NCI-H446 (cell line): ENCODE data around the gene ACBD6.
A peak's percentile ranks its signal among the peaks of the same experiment; 100 is the strongest.
"Not testable (repeated sequence)": the region's sequence is repeated elsewhere in the genome, so short reads cannot be mapped to it uniquely, and the experiment has no call there.

Experiments used
- DNase-seq, 2 experiments: peaks; one replicate each; lab custom pipeline; 2025; lab: John Stamatoyannopoulos, UW

The ACBD6 gene

DNA sequence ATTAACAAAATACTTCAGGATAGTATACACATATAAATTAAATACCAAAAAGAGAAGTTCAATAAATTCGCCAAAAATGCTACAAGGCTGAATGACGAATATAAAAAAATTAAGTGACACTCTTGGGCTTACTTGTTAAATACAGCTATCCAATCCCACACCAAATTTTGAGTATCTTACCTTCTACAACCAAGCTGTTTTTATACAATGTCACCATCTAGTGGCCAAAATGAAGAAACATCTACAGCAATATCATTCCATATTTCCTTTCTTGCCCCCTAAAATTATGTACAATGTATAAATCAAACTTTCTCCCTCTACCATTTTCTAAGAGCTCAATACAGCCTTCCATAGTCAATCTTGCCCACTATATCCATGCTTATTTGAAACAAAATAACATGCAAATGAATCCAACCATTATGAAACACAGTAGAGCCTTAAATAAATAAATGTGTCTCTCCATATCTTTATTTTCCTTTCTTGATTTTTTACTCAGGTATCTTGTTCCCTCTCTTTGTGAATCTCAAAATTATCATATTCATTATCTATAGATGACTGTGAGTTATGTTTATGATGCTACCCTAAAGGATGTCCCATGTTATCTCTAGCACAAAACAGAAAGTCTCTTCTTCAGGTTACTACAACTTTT, 86.3 kb downstream of the ACBD6 start:
- DNase-seq, result peak; percentile 34 to 70

DNA sequence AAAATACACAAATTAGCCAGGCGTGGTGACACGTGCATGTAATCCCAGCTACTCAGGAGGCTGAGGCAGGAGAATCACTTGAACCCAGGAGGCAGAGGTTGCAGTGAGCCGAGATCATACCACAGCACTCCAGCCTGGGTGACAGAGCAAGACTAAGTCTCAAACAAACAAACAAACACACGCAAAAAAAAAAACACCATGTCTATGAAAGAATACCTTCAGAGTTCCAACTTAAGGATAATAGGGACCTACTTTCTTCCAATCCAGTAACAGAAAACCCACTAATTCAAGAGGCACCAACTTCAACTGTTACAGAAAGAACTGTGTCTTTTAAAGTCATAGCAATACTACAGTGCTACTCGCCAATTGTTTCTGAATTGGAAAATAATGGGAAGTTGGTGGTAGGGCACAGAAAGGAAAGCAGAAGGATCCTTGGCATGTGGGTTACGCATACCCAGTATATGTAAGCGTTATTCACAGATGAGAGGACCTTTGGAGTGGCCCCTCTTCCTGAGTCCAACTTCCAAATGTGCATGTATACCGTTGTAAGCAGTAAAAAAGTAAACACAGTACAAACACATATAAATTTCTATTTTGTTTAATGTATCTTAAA, 87.0 kb downstream of the ACBD6 start:
- no peak for DNase-seq

DNA sequence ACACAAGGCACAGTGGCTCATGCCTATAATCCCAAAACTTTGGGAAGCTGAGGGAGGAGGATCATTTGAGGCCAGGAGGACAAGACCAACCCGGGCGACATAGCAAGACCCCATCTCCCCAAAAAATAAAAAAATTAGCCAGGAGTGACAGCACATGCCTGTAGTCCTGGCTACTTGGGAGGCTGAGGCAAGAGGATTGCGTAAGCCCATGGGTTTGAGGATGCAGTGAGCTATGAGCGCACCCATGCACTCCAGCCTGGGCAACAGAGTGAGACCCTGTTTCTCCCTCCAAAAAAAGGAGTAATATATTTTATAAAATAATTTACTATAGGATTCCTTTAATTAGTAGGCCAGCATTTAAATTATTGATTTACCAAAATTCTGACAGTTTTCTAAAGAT, 89.8 kb downstream of the ACBD6 start:
- DNase-seq, result no peak

DNA sequence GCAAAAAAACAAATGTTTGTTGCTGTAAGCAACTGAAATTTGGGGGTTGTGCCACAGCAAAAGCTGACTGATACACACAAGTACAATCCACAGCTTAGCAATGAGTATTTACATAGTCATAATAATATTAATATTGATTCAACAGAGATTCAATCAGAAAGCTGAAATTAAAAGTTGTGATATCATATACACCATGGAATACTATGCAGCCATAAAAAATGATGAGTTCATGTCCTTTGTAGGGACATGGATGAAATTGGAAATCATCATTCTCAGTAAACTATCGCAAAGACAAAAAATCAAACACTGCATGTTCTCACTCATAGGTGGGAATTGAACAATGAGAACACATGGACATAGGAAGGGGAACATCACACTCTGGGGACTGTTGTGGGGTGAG, 94.2 kb downstream of the ACBD6 start:
- DNase-seq, result not testable (repeated sequence)

- DNase-seq, result peak in 1 of 2 experiments; percentile 60
These were observed 95.3 kb downstream of the ACBD6 start for GRCh38 chr1:180407051-180407450.

GRCh38 chr1:180402551-180402950, 99.8 kb downstream of the ACBD6 start:
- no peak for DNase-seq

- no peak for DNase-seq
These were observed 100.4 kb downstream of the ACBD6 start for GRCh38 chr1:180402001-180402400.

DNA sequence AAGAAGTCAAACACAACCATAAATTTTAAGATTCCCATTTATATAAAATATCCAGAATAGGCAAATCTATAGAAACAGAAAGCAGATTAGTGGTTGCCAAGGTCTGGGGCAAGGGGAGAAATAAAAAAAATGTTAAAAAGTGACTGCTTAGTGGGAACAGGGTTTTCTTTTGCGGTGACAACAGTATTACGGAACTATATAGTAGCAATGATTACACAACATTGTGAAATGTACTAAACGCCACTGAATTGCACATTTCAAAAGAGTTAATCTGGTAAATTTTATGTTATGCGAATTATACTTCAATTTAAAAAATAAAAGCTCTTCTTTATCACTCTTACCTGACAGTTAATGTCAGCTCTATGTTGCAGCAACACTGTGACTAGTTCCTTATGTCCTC, 105.2 kb downstream of the ACBD6 start:
- no peak for DNase-seq

DNA sequence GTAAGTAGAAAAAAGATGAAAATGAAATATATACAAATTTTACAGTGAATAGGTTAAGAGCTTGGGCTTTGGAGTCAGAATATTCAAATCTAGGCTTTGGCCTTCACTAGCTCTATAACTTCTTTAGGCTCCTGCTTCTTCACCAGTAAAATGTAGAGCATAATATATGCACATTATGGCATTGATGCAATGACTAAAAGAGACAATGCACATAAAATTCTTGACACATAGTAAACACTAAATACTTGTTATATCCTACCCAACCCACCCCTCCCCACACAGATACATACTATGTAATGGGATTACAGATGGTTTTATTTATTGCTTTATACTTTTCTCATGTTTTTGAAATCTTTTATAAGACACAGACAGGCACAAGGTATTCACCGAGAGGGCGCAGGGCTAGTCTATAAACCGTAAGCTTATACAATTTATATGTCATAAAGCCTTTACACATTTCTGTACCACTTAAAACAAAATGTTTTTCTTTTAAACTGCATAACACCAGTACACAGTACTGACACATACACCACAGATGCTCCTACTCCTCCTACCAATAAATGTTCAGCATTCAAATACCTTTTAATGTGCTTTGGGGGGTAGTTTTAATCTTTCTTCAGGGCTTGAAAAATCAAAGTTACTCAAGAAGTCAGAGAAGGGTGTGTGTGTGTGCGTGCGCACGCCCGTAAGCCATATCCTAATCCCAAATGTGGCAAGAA, 109.8 kb downstream of the ACBD6 start:
- no peak for DNase-seq

GRCh38 chr1:180392020-180392419, 110.4 kb downstream of the ACBD6 start:
- DNase-seq, result no peak

- DNase-seq, result no peak
These were observed 115.0 kb downstream of the ACBD6 start for GRCh38 chr1:180387413-180387812.

DNA sequence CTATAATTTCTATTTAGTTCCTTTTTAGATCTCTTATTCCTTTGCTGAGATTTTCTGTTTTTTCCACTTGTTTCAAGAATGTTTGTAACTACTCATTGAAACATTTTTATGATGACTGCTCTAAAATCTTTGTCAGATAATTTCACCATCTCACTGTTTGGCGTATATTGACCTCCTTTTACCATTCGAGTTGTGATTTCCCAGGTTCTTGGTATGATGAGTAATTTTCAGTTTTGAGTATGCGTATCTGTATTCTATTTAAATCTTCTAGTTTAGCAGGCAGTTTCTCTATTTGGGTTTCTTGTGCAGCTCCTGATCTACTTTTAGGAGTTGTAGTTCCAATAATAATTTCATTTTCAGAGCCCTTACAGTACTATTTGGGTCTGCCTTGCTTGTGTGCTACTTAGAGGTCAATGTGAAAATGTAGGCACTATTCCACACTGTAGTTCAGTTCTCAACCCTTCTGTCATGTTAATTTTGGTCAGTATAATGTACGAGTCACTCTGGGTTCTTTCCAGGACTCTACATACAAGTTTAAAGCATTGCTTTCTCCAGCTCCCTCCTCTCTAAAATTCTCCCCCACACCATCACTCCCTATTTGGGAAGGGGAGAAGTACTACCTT, 115.5 kb downstream of the ACBD6 start:
- DNase-seq, result no peak

DNA sequence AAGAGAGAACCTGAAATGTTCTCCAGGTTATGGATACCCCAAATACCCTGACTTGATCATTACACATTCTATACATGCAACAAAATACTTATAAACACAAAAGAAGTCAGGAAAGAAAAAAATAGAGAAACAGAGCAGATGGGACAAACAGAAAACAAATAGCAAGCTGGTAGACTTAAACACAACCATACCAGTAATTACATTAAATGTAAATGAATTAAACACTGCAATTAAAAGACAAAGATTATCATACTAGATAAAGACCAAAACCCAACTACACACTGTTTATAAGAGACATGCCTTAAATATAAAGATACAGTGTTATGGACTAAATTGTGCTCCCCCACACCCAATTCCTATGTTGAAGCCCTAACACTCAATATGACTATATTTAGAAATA, 117.2 kb downstream of the ACBD6 start:
- DNase-seq, result no peak

GRCh38 chr1:180384286-180385005, 117.9 kb downstream of the ACBD6 start:
- DNase-seq, result no peak

GRCh38 chr1:180382326-180383115, 119.9 kb downstream of the ACBD6 start:
- DNase-seq, result no peak

GRCh38 chr1:180381184-180381580, 121.2 kb downstream of the ACBD6 start:
- no peak for DNase-seq

GRCh38 chr1:180380259-180381183, 121.9 kb downstream of the ACBD6 start:
- DNase-seq, result no peak

GRCh38 chr1:180376800-180377199, 125.6 kb downstream of the ACBD6 start:
- DNase-seq, result no peak

DNA sequence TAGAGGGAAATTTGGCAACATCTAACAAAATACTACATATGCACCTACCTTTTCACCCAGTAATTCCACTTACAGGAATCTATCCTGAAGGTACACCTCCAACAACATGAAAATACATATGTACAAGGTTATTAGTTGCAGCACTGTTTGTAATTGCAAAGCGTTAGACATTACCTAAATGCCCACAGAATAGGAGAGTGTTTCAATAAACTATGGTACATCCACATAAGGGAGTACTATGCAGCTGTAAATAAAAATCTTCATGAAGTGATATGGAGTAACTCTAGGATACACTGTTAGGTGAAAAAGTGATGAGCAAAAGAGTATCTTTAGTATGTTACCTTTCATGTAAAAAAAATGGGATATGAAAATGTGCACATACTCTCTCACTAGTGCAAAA, 126.1 kb downstream of the ACBD6 start:
- DNase-seq, result no peak

DNA sequence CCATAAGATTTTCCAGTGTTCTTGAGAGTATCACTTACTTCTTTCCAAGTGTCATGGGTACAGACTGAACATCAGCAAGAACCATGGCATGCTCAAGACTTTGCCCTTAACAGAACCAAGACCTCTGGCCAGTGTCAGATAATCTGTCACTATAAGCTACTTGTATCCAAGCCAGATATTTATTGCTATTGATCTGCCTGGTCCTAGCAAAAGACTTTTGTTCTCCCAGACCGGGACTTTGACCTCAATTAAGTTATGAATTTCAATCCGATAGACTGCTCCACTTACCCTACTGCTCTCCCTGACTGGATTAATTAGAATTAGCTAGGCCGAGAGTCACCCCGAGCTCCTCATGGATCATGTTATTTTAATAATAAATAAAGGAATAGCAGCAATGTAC, 129.6 kb downstream of the ACBD6 start:
- no peak for DNase-seq
